Astrocyte of the spinal cord (primary cell): ENCODE results near the gene TESK1.

Experiments used
- DNase-seq: peaks from one replicate; pipeline ENCODE4 v3.0.0; 2011; ENCODE audit warnings: low read depth, low spot score
- H3K4me3 ChIP-seq: 2 replicates; pipeline ENCODE4 v1.5.1; 2011; ENCODE audit warnings: low read depth, mild to moderate bottlenecking, low read length, moderate library complexity
- CTCF ChIP-seq: IDR thresholded peaks from 2 replicates; pipeline ENCODE4 v1.5.1; 2012; ENCODE audit warnings: low read depth, mild to moderate bottlenecking, low read length, inconsistent platforms
- in situ Hi-C: cut with HindIII; loops from 2 replicates; pipeline ENCODE4 v1.10.0; 2017; ENCODE audit warnings: low sequenced_read_pairs

Gene TESK1

GRCh38 chr9:35657546-35658136 lies 52.6 kb downstream of the TESK1 start, which contains the start of gene RMRP:
Gene RMRP, minus strand, starts transcription at chr9:35658019.
- peak within 1 kb of the TSS; percentile 86 for H3K4me3 ChIP-seq
- TF ChIP-seq CTCF: no peak
- peak; percentile 100 for DNase-seq
- in situ Hi-C loops: no loop called here

GRCh38 chr9:35658137-35658967 lies 53.3 kb downstream of the TESK1 start, which contains the start of gene CCDC107:
Gene CCDC107, plus strand, starts transcription at chr9:35658292. Its CDS starts 88 bp downstream, at chr9:35658380.
- in situ Hi-C loops: no loop called here
- peak; percentile 58 for TF ChIP-seq CTCF
- peak; percentile 88 for DNase-seq
- peak within 1 kb of the TSS; percentile 86 for H3K4me3 ChIP-seq

- peak; percentile 64 for DNase-seq
- no peak for TF ChIP-seq CTCF
- in situ Hi-C loops: no loop called here
- peak overlapping the region; percentile 86 for H3K4me3 ChIP-seq
Observed at GRCh38 chr9:35658968-35659220, 53.8 kb downstream of the TESK1 start.

GRCh38 chr9:35659340-35659739 lies 54.3 kb downstream of the TESK1 start:
- no peak for DNase-seq
- H3K4me3 ChIP-seq: peak overlapping the region; percentile 86
- TF ChIP-seq CTCF: no peak
- in situ Hi-C loops: no loop called here
